DMS153 (cell line): ENCODE data around the gene NT5E.

ENCODE experiments used
- DNase-seq: peaks from one replicate; lab custom pipeline; 2025; lab: John Stamatoyannopoulos, UW

NT5E gene

DNA sequence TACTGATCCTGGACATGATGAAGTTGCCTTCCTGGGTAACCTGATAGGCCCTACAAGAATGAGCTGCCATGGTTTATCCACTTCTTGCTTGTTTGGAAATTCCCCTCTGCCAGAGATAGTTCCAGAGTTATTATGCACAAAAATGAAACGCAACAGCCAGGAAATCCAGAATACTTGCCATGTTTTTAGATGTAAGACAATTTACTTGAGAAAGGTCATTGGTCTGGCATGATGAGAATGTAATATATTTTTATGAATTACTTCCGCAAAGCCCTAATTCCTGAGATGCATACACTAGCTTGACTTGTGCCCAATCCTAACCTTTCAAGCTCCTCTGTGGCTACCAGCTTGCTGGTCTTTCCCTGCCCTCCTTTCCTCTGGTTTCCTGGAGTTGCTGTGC is 27.9 kb upstream of the NT5E start:
- no peak for DNase-seq

DNA sequence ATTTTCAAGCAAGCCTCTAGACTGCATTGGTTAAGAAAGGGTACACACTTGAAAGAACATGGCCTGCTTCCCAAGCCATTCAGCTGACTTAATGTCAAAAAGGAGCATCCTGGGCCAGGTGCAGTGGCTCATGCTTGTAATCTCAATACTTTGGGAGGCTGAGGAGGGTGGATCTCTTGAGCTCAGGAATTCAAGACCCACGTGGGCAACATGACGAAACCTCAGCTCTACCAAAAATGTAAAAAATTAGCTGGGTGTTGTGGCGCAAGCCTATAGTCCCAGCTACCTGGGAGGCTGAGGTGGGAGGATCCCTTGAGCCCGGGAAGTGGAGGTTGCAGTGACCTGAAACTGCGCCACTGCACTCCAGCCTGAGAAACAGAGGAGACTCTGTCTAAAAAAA is 26.9 kb upstream of the NT5E start:
- DNase-seq, result no peak

DNA sequence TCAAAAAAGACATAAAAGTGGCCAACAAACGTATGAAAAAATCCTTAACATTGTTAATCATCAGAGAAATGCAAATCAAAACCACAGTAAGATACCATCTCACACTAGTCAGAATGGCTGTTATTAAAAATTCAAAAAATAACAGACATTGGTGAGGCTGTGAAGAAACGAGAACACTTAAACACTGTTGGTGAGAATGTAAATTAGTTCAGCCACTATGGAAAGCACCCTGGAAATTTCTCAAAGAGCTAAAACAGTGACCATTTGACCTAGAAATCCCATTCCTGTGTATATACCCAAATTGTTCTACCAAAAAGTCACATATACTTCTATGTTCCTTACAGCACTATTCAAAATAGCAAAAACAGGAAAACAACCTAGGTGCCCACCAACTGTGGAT is 24.9 kb upstream of the NT5E start:
- no peak for DNase-seq

DNA sequence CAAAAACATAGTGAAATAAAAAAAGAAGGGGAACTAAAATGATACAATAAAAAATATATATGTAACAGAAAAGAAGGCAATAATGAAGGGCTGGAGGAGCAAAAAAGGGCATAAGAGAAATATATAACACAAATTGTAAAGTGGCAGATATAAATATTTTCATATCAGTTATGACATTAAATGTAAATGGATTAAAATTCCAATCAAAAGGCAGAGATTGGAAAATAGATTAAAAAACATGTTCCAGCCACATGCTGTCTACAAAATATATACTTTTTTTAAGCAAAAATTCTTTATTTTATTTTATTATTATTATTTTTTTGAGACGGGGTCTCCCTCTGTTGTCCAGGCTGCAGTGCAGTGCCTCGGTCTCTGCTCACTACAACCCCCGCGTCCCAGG is 23.9 kb upstream of the NT5E start:
- no peak for DNase-seq

DNA sequence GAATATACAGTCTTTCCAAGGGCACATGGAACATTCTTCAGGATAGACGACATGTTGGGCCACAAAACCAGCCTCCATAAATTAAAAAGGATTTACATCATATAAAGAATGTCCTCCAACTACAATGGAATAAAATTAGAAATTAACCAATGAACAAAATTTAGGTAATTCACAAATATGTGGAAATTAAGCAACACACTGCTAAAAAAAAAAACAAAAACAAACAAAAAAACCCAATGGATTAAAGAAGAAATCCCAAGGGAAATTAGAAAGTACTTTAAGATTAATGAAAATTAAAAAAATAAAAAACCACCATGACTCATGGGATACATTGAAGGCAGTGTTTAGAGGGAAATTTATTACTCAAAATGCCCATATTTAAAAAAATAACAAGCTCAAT is 21.4 kb upstream of the NT5E start:
- no peak for DNase-seq

DNA sequence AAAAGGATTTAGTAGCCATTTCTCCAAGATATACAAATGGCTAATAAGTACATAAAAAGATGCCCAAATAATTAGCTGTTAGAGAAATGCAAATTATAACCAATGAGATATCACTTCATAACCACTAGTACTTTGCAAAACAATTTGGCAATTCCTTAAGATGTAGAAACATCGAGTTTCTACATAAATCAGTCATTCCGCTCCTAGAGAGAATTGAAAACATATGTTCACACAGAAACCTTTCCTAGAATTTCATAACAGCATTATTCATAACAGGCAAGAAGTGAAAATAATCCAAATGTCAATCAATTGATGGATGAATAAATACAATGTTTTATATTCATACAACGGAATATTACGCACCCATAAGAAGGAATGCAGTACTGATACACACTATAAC is 20.5 kb upstream of the NT5E start:
- DNase-seq, result no peak

DNA sequence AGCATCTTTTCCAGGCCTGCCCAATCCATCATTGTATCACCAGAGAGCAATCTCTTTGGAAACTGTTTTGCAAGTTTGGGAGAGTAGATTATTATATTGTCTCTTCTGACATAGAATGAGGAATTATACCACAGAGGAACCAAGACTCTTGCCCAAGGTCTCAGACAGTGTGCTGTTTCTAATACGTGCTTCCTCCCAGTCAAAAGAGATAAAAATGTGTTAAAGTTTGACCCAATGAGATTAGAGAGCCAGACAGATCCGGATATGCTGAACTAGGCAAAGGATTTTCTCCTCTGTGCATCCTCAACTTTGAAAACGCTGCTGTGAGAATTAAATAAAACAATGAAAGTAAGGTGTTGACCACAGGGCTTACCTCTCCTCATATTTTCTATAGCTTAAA is 18.6 kb upstream of the NT5E start:
- DNase-seq, result no peak

DNA sequence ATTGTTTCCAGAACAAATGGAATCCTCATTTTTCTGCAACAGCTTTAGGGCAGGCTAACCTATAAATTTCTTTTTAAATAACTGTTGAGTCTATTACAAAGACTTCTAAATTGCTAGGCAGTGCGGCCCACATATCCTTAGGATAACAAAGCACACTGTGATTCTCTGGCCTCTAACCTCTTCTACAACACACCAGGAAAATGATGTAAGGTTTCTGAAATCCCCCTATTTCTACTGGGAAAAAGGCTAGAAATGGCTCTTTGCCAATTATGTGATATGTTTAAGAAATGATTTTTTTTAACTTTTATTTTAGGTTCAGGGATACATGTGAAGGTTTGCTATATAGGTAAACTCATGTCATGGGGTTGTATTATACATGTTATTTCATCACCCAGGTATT is 17.3 kb upstream of the NT5E start:
- DNase-seq, result no peak

DNA sequence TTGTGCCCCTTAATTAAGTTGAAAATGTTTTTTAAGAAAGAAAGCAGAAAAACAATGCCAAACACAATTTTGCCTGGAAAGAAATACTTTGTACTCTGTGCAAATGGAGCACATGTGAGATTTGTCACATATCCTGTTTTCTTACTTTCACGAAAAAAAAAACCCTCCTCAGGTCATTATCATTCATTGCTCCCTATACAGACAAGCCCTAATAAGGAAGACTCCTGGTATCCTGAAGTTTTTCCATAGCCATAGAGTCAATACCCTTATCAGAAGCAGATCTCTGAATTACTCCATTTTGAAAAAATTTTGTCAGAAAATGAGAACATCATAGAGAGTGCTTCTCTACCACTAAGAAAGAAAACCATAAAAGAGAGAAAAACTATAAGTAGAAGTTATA is 14.0 kb upstream of the NT5E start:
- no peak for DNase-seq

DNA sequence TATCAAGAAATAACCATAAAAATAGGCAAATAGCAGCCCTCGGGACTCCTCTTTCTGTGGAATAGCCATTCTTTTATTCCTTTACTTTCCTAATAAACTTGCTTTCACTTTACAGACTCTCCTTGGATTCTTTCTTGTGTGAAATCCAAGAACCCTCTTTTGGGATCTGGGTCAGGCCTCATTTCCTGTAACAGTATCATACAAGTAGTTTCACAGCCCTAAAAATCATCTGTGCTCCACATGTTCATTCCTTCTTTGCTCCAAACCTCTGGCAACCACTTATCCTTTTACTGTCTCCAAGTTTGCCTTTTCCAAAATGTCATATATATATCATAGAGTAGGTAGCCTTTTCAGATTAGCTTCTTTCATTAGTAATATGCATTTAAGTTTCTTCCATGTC is 13.5 kb upstream of the NT5E start:
- DNase-seq, result no peak

DNA sequence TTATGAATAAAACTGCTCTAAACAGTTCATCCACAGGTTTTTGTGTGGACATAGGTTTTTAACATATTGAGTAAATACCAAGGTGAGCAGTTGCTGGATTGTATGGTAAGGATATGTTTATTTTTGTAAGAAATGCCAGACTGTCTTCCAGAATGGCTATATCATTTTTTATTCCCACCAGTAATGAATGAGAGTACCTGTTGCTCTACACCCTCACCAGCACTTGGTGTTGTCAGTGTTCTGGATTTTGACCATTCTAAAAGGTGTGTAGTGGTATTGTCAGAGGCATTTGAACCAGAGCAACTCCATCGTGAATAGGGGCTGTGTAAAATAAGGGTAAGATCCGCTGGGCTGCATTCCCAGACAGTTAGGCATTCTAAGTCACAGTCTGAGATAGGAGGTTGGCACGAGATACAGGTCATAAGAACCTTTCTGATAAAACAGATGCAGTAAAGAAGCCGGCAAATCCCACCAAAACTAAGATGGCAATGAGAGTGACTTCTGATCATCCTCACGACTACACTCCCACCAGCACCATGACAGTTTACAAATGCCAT is 12.9 kb upstream of the NT5E start:
- no peak for DNase-seq

DNA sequence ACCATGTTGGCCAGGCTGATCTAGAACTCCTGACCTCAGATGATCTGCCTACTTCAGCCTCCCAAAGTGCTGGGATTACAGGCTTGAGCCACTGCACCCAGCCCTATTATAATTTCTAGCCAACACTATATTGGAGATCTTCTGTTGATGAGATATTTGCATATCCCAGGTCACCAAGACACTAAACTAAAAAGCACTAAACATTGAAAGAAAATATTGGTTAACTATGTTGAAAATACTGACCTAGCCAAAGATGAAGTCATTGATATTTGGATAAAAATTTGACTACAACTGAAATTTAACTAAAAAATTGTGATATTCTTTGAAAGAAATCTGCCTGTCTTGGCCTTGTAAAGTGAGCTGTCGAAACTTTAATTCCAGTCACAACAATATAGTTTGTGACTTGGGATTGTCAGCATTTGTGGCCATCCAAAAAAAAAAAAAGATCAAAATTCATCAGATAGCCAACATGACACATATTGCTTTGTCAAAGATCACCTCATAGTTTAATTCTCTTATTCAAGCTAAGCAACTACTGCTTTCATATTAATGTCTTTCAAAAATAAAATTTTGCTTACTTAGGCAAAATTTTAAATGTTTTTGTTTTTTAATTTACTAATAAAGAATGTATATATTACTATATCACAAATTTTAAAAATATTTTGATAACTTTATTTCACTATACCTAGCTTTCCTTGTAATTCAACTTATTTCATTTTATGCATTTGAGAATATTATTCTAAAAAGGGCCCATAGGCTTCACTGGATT is 6.3 kb upstream of the NT5E start:
- DNase-seq, result no peak

DNA sequence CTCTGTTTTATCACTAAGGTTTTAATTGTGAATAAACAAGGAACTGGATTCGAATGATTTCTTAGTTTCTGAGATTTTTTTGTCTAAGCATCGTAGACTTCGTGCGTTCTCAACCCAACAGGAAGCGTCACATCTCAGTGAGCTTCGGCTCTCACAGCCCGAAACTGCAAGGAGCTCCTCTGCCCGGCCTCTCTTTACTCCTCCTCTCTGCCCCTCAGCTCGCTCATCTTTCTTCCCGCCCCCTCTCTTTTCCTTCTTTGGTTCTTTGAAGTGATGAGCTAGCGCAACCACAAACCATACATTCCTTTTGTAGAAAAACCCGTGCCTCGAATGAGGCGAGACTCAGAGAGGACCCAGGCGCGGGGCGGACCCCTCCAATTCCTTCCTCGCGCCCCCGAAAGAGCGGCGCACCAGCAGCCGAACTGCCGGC is 480 bp upstream of the NT5E start:
- DNase-seq, result no peak

DNA sequence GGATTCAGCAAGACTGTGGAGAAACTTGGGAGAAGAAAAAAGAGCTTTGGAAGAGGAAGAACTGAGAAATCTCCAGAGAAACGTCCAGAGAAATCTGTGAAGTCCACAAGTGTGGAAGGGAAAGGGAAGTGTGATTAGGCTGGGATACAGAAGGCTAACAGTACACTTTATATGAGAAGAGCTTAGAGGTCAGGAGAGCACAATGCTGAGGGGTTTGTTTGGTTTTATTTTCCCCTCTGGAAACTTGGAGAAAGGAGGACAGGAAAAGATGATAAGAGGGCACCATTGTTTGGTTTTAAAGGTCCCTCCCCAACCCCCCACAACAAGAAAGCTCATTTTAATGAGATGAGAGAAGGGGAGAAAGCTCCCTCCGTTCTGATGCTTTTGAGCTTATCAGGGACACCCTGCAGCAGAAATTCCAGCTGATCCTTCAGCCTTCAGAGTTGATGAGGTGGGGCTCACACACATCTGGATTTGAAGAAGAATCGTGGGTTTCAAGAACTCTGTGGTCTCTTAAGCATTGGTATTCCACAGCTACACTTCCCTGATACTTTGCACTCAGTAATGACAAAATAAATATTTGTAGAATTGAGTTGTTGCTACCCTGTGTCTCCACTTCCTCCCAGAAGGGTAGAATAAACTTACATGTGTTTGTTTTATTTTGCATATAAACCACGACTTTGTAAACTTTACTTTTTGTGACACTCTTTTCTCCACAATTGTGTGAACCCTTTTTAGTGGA is 1.9 kb downstream of the NT5E start:
- no peak for DNase-seq

DNA sequence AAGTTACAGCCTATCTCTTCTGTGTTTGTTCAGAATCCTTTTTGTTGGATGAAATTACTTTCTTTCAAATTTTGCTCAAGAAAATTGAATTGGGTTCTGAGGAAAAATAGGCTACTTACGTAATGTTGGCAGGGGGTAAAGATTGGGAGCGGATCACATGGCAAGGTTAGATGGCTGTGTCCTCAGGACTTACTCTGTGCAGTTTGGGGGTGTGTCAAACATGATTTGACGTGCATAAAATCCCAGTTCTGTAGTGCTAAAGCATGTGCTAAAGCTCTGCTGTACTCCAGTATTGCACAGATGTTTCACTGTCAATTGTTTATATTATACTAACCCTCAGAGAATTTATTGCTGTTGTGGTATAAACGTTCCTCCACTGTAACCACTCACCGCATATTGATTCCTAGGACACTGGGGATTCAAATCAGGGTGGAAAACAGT is 2.6 kb downstream of the NT5E start:
- DNase-seq, result no peak

DNA sequence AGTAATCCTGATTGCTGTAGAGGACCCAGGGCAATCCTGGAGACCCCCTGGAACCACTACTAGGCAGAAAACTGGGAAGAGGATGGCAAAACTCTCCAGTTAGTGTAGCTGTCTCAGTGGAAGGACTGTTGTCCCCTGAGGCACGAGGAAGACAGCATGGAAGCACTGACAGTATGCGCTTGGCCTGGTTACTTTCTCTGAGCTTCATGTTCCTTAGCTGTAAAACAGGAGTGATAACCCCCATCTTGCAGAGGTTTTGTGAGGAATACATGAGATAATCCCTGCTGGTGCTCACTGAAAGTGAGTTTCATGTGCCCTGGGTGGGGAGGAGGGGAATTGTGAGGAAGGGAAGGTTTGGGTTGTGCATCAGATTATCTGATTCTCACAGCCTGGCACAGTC is 3.2 kb downstream of the NT5E start:
- DNase-seq, result no peak

DNA sequence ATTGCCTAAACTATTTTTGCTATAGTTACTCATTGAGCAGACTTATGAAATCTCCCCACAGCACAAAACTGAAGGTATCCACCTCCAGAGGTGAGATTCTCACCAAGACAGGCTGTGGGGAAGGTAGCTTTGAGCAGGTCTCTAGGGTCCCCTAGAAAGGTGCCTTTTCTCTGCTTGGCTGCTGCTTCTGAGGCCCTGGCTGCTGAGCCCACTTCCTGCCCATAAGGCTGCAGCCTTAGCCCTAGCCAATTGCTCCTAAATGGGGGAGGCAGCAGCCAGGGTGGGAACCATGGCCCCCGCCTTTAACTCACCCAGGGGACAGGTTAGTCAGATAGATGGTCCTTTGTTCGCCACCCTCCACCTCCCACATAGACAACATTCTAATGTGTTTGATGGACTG is 3.6 kb downstream of the NT5E start:
- DNase-seq, result no peak

DNA sequence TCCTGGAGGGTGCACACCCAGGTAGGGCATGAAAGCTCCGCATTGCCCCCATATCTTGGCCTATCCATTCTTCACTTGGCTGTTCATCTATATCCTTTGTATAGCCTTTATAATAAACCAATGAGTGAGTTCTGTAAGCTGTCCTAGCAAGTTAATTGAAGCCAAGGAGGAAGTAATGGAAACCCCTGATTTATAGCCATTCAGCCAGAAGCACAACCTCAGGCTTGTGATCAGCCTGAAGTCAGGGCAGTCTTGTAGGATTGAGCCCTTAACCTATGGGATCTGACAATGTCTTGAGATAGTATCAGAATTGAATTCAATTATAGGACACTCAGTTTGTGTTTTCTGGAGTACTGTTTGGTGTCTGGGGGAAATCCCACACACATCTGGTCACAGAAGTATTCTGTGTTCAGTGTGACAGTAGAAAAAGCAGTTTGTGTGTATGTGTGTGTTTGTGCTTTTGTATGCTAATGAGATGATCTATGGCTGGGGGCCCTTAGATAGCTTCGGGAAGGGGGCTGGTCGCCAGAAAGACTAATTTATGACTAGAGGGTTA is 5.7 kb downstream of the NT5E start:
- no peak for DNase-seq

DNA sequence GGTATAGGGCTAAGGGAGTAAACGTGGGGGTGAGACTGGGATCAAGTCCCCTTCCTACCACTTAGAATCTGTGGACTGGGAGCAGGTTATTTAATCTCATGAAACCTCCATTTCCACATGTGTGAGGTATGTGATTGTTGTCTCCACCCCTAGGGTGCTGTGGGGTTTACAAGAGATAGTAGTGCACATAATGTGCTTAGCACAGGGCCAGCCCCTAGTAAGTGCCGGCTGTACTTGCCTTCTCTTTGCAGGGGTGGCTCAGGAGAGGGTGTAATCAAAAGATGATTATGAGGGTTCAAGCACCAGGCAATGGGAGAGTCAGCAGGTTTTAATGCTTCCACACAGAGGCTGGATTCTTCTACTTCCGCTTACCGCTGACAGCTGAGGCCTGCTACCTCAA is 6.9 kb downstream of the NT5E start:
- DNase-seq, result no peak

DNA sequence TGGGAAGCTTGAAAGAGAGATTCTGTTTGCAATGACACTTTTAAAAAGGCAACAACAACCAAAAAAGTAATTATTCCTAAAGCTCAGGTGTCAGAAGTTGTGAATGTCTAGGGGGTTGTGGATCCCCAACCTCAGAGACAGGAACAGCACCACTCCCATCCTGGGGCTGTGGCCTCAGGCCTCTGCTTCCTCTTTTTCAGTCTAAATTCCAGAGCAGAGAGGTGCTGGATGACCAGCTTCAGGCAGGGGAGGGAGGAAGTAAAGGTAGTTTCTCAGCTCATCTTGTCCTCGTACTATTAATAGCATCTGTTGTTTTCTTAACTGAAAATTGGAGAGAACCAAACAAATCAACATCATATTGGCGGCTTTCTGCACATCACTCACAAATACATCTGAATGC is 8.3 kb downstream of the NT5E start:
- DNase-seq, result no peak

DNA sequence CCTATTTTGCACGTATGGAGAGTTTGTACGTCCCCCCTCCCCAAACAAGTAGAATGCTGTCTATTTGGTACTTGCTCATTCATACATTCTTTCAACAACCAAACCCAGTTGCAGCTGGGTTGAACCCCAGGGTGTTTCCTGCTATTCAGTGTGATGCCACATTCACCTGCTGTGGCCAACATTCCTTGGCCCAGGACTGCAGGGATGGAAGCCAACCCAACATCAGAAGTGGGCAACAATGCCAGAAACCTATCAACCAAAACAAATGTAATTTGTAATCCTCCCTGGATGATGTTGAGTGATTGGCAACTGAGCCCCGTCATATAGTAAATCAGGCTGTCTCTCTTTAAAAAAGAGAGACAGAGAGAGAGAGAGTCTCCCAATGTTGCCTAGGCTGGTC is 8.9 kb downstream of the NT5E start:
- DNase-seq, result no peak

DNA sequence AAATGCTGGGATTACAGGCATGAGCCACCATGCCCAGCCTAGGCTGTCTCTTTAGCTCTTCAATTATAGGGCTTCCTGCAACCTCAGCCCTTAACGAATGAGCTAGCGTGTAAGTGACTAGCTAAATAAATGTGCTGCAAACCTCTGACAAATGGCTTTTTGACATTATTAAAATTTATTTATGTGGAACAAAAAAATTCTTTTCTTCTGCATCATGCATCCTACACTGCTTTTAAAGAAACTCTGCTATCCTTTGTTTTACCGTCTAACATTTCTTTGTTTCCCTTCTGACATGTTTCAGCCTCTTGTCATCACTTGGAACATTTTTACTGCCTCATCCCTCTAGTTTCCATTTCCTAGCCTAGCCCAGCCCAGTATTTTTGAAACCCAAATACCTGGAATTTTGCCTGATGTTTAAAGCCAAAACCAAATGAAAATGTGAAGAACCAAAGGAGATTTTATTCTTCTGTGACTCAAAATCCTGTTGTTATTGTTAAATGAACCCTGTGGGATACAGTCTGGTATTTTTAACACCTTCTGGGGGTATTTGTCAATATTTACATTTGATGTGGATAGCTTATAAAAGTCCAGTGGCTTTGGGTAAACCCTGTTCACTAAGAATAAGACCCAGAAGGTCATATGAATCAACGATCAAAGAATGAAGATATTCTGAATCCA is 9.5 kb downstream of the NT5E start:
- DNase-seq, result no peak
